ENCODE data around the gene CACNA1C.

The CACNA1C gene

GRCh38 chr12:2234091-2234490 lies 181.3 kb downstream of the CACNA1C start:
- FAIRE-seq, result no peak
- no peak for TF ChIP-seq PAX5 (IDR thresholded peaks at IDR 0.05; ENCODE audit: insufficient read depth, low read length, severe bottlenecking)
- TF ChIP-seq POLR2A (IDR thresholded peaks at IDR 0.05; ENCODE audit: low read depth, low read length), result no peak
- TF ChIP-seq POU2F2 (IDR thresholded peaks at IDR 0.05; ENCODE audit: low read depth, low read length), result no peak
- no peak for TF ChIP-seq POLR2AphosphoS5 (IDR thresholded peaks at IDR 0.05; ENCODE audit: low read depth, low read length)
- TF ChIP-seq TAF1 (IDR thresholded peaks at IDR 0.05; ENCODE audit: low read depth, low read length), result no peak
- TF ChIP-seq SPI1 (IDR thresholded peaks at IDR 0.05; ENCODE audit: low read depth, low read length), result no peak
- DNase-seq (ENCODE audit: insufficient read length, low spot score), result no peak

GRCh38 chr12:2234646-2235350 lies 182.0 kb downstream of the CACNA1C start:
- TF ChIP-seq POLR2AphosphoS5 (IDR thresholded peaks at IDR 0.05; ENCODE audit: low read depth, low read length), result no peak
- no peak for TF ChIP-seq POLR2A (IDR thresholded peaks at IDR 0.05; ENCODE audit: low read depth, low read length)
- TF ChIP-seq TAF1 (IDR thresholded peaks at IDR 0.05; ENCODE audit: low read depth, low read length), result no peak
- TF ChIP-seq PAX5 (IDR thresholded peaks at IDR 0.05; ENCODE audit: insufficient read depth, low read length, severe bottlenecking), result no peak
- TF ChIP-seq POU2F2 (IDR thresholded peaks at IDR 0.05; ENCODE audit: low read depth, low read length), result no peak
- no peak for TF ChIP-seq SPI1 (IDR thresholded peaks at IDR 0.05; ENCODE audit: low read depth, low read length)
- FAIRE-seq, result no peak

GRCh38 chr12:2236506-2237294 lies 183.9 kb downstream of the CACNA1C start:
- FAIRE-seq, result no peak
- no peak for DNase-seq (ENCODE audit: insufficient read length, low spot score)

More at GRCh38 chr12:2234646-2235350, 182.0 kb downstream of the CACNA1C start:
- no peak for DNase-seq (ENCODE audit: insufficient read length, low spot score)

GRCh38 chr12:2238111-2238510 lies 185.3 kb downstream of the CACNA1C start:
- FAIRE-seq, result no peak
- TF ChIP-seq PAX5 (IDR thresholded peaks at IDR 0.05; ENCODE audit: insufficient read depth, low read length, severe bottlenecking) (no peak), POLR2A (IDR thresholded peaks at IDR 0.05; ENCODE audit: low read depth, low read length) (no peak), SPI1 (IDR thresholded peaks at IDR 0.05; ENCODE audit: low read depth, low read length) (no peak), POU2F2 (IDR thresholded peaks at IDR 0.05; ENCODE audit: low read depth, low read length) (no peak), TAF1 (IDR thresholded peaks at IDR 0.05; ENCODE audit: low read depth, low read length) (no peak), POLR2AphosphoS5 (IDR thresholded peaks at IDR 0.05; ENCODE audit: low read depth, low read length) (no peak)
- no peak for DNase-seq (ENCODE audit: insufficient read length, low spot score)

More at GRCh38 chr12:2236506-2237294, 183.9 kb downstream of the CACNA1C start:
- TF ChIP-seq SPI1 (IDR thresholded peaks at IDR 0.05; ENCODE audit: low read depth, low read length) (no peak), TAF1 (IDR thresholded peaks at IDR 0.05; ENCODE audit: low read depth, low read length) (no peak)

GRCh38 chr12:2239381-2239871 lies 186.6 kb downstream of the CACNA1C start:
- no peak for DNase-seq (ENCODE audit: insufficient read length, low spot score)
- FAIRE-seq, result no peak
- no peak for TF ChIP-seq POLR2A (IDR thresholded peaks at IDR 0.05; ENCODE audit: low read depth, low read length)
- TF ChIP-seq TAF1 (IDR thresholded peaks at IDR 0.05; ENCODE audit: low read depth, low read length), result no peak
- TF ChIP-seq POU2F2 (IDR thresholded peaks at IDR 0.05; ENCODE audit: low read depth, low read length), result no peak
- no peak for TF ChIP-seq POLR2AphosphoS5 (IDR thresholded peaks at IDR 0.05; ENCODE audit: low read depth, low read length)
- TF ChIP-seq PAX5 (IDR thresholded peaks at IDR 0.05; ENCODE audit: insufficient read depth, low read length, severe bottlenecking), result no peak
- TF ChIP-seq SPI1 (IDR thresholded peaks at IDR 0.05; ENCODE audit: low read depth, low read length), result no peak

- DNase-seq (ENCODE audit: insufficient read length, low spot score), result no peak
- TF ChIP-seq POLR2A (IDR thresholded peaks at IDR 0.05; ENCODE audit: low read depth, low read length) (no peak), TAF1 (IDR thresholded peaks at IDR 0.05; ENCODE audit: low read depth, low read length) (no peak), PAX5 (IDR thresholded peaks at IDR 0.05; ENCODE audit: insufficient read depth, low read length, severe bottlenecking) (no peak), POU2F2 (IDR thresholded peaks at IDR 0.05; ENCODE audit: low read depth, low read length) (no peak), SPI1 (IDR thresholded peaks at IDR 0.05; ENCODE audit: low read depth, low read length) (no peak), POLR2AphosphoS5 (IDR thresholded peaks at IDR 0.05; ENCODE audit: low read depth, low read length) (no peak)
- FAIRE-seq, result no peak
Observed at GRCh38 chr12:2240390-2240789, 187.6 kb downstream of the CACNA1C start.

GRCh38 chr12:2240984-2241383 lies 188.2 kb downstream of the CACNA1C start:
- no peak for FAIRE-seq
- TF ChIP-seq TAF1 (IDR thresholded peaks at IDR 0.05; ENCODE audit: low read depth, low read length), result no peak
- no peak for TF ChIP-seq SPI1 (IDR thresholded peaks at IDR 0.05; ENCODE audit: low read depth, low read length)
- TF ChIP-seq POLR2AphosphoS5 (IDR thresholded peaks at IDR 0.05; ENCODE audit: low read depth, low read length), result no peak
- no peak for TF ChIP-seq POLR2A (IDR thresholded peaks at IDR 0.05; ENCODE audit: low read depth, low read length)
- no peak for TF ChIP-seq POU2F2 (IDR thresholded peaks at IDR 0.05; ENCODE audit: low read depth, low read length)
- no peak for TF ChIP-seq PAX5 (IDR thresholded peaks at IDR 0.05; ENCODE audit: insufficient read depth, low read length, severe bottlenecking)
- no peak for DNase-seq (ENCODE audit: insufficient read length, low spot score)

- DNase-seq (ENCODE audit: insufficient read length, low spot score) (no peak), FAIRE-seq (no peak)
- TF ChIP-seq POU2F2 (IDR thresholded peaks at IDR 0.05; ENCODE audit: low read depth, low read length) (no peak), POLR2A (IDR thresholded peaks at IDR 0.05; ENCODE audit: low read depth, low read length) (no peak), SPI1 (IDR thresholded peaks at IDR 0.05; ENCODE audit: low read depth, low read length) (no peak)
Observed at GRCh38 chr12:2242216-2242615, 189.4 kb downstream of the CACNA1C start.

GRCh38 chr12:2242816-2243215 lies 190.0 kb downstream of the CACNA1C start:
- FAIRE-seq (no peak), DNase-seq (ENCODE audit: insufficient read length, low spot score) (no peak)
- no peak for TF ChIP-seq PAX5 (IDR thresholded peaks at IDR 0.05; ENCODE audit: insufficient read depth, low read length, severe bottlenecking)
- TF ChIP-seq POU2F2 (IDR thresholded peaks at IDR 0.05; ENCODE audit: low read depth, low read length), result no peak
- TF ChIP-seq POLR2AphosphoS5 (IDR thresholded peaks at IDR 0.05; ENCODE audit: low read depth, low read length), result no peak
- TF ChIP-seq SPI1 (IDR thresholded peaks at IDR 0.05; ENCODE audit: low read depth, low read length), result no peak
- no peak for TF ChIP-seq TAF1 (IDR thresholded peaks at IDR 0.05; ENCODE audit: low read depth, low read length)
- TF ChIP-seq POLR2A (IDR thresholded peaks at IDR 0.05; ENCODE audit: low read depth, low read length), result no peak

Data from GM12891 (cell line).